CD4-positive, CD25-positive, alpha-beta regulatory T cell (primary cell): ENCODE measurements around the gene PLCH1. TPM values are rescaled to one million over a fixed set of nuclear protein-coding genes. Genes with fewer than 3 reads are reported as not detected.

Experiments used
- ATAC-seq, 2 donors: fragments of 150-1000 bp; cut with Tn5 transposase; one replicate each; pipeline ENCODE4 v1.10.0; 2021; ENCODE audit warnings: low read depth in 2 of 2, moderate number of reproducible peaks in 2 of 2, moderate library complexity in 1 of 2
- DNase-seq, 3 donors: peaks; one replicate each; pipeline versions ENCODE4 v3.0.0 to v3.0.0-alpha.2; 2012 to 2022; ENCODE audit warnings: mixed read lengths in 1 of 3
- H3K27ac ChIP-seq: one replicate; pipeline ENCODE4 v1.7.0; 2013; ENCODE audit warnings: mild to moderate bottlenecking, low read length; ENCODE audit not compliant: insufficient read depth, poor library complexity, severe bottlenecking
- H3K27me3 ChIP-seq: one replicate; pipeline ENCODE4 v1.7.0; 2013; ENCODE audit warnings: low read length; ENCODE audit not compliant: control insufficient read depth, insufficient read depth
- H3K36me3 ChIP-seq: one replicate; pipeline ENCODE4 v1.7.0; 2013; ENCODE audit warnings: mild to moderate bottlenecking, low read length, moderate library complexity; ENCODE audit not compliant: control insufficient read depth, insufficient read depth
- H3K4me1 ChIP-seq: 2 replicates; pipeline ENCODE4 v1.7.0; 2013; ENCODE audit warnings: mild to moderate bottlenecking, low read length; ENCODE audit not compliant: insufficient read depth, control insufficient read depth, poor library complexity, severe bottlenecking
- H3K4me3 ChIP-seq: one replicate; pipeline ENCODE4 v1.7.0; 2013; ENCODE audit warnings: low read depth, mild to moderate bottlenecking, low read length, moderate library complexity
- H3K9me3 ChIP-seq, 2 experiments: 1 replicate in 1 of 2; 2 replicates in 1 of 2; pipeline ENCODE4 v1.7.0; 2013; ENCODE audit warnings: low read length in 2 of 2, mild to moderate bottlenecking in 1 of 2, moderate library complexity in 1 of 2; ENCODE audit not compliant: control insufficient read depth in 2 of 2
- H3K27ac Mint-ChIP-seq, 3 donors: one replicate each; pipeline ENCODE4 v1.8.0; 2020 to 2022; ENCODE audit warnings: mild to moderate bottlenecking in 3 of 3, mixed read lengths in 3 of 3, moderate library complexity in 2 of 3
- H3K27me3 Mint-ChIP-seq: one replicate; pipeline ENCODE4 v1.8.0; 2022; ENCODE audit warnings: mild to moderate bottlenecking, mixed read lengths
- H3K36me3 Mint-ChIP-seq: one replicate; pipeline ENCODE4 v1.8.0; 2020; ENCODE audit warnings: mixed read lengths
- H3K4me1 Mint-ChIP-seq, 4 donors: one replicate each; pipeline ENCODE4 v1.8.0; 2020 to 2022; ENCODE audit warnings: mixed read lengths in 4 of 4, mild to moderate bottlenecking in 1 of 4
- H3K4me3 Mint-ChIP-seq, 4 donors: one replicate each; pipeline ENCODE4 v1.8.0; 2020 to 2022; ENCODE audit warnings: mild to moderate bottlenecking in 4 of 4, mixed read lengths in 4 of 4, moderate library complexity in 3 of 4
- H3K9me3 Mint-ChIP-seq, 7 donors: one replicate each; pipeline ENCODE4 v1.8.0; 2020 to 2022; ENCODE audit warnings: mixed read lengths in 7 of 7, mild to moderate bottlenecking in 3 of 7, moderate library complexity in 2 of 7
- polyA plus RNA-seq, 4 donors: library from polyadenylated mRNA; unstranded; fragments of 300-500 nt; fragmentation: Illumina TruSeq; gene quantifications; one replicate each; pipeline ENCODE4 v1.2.3, GENCODE V29; 2021
- total RNA-seq: library from RNA; stranded (reverse); gene quantifications from one replicate; pipeline ENCODE4 v1.2.3, GENCODE V29; 2022

PLCH1 gene
- total and polyA plus RNA-seq, 5 donors from 2014 or later = 0.05 to 0.12 TPM; not detected in 3

DNA sequence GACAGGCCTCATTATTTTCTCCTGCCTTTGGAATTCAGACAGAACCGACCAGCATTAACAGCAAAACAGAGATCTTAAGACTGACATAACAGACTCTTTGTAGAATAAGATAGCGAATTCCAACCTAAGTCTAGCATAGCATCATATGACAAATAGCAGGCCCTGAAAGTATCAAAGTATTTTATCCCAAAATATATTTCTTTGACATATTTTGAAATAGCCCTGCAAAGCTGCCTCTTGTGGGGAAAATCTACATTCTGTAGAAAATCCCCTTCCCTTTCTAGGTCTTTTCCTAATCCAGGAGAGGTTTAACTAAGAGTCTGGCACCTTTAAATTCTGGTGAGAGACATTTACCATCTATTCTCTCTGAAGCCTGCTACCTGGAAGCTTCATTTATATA lies 417.0 kb downstream of the PLCH1 start:
- H3K4me3 ChIP-seq = no peak overlapping the region
- Mint-ChIP-seq H3K36me3 (no peaks in the 10 kb centered on the region), H3K4me3 (no peak overlapping the region), H3K4me1 (no peaks in the 10 kb centered on the region), H3K27ac (no peak overlapping the region), H3K27me3 (no peaks in the 10 kb centered on the region), H3K9me3 (no peaks in the 10 kb centered on the region)
- H3K4me1 ChIP-seq = no peaks in the 10 kb centered on the region
- DNase-seq (no peak), ATAC-seq (no peak)
- H3K27ac ChIP-seq = no peak overlapping the region
- H3K9me3 ChIP-seq = no peaks in the 10 kb centered on the region
- H3K27me3 ChIP-seq = no peaks in the 10 kb centered on the region
- H3K36me3 ChIP-seq = no peaks in the 10 kb centered on the region

DNA sequence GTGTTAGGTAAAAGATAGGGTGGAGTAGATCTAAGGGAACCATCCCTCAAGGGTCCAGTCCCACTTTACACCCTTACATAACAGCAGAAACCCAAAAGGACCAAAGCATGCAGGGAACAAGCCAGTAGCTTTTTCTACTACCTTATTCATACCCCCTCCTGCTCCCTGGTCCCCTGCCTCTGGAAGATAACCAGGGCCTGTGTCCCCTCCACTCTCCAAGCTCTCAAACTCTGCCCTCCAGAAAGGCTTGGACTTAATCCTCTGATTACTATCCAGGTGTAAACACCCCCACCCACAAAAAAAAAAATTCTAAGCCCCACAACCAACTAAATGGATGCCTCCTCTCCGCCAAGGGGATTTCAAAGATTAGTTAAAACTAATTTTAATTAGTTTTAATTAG lies 417.4 kb downstream of the PLCH1 start:
- DNase-seq = no peak
- ATAC-seq = no peak
- Mint-ChIP-seq H3K4me1 (no peaks in the 10 kb centered on the region), H3K9me3 (no peaks in the 10 kb centered on the region), H3K27me3 (no peaks in the 10 kb centered on the region), H3K4me3 (no peak overlapping the region), H3K27ac (no peak overlapping the region), H3K36me3 (no peaks in the 10 kb centered on the region)
- Histone ChIP-seq H3K4me1 (no peaks in the 10 kb centered on the region), H3K4me3 (no peak overlapping the region), H3K36me3 (no peaks in the 10 kb centered on the region), H3K9me3 (no peaks in the 10 kb centered on the region), H3K27me3 (no peaks in the 10 kb centered on the region), H3K27ac (no peak overlapping the region)

DNA sequence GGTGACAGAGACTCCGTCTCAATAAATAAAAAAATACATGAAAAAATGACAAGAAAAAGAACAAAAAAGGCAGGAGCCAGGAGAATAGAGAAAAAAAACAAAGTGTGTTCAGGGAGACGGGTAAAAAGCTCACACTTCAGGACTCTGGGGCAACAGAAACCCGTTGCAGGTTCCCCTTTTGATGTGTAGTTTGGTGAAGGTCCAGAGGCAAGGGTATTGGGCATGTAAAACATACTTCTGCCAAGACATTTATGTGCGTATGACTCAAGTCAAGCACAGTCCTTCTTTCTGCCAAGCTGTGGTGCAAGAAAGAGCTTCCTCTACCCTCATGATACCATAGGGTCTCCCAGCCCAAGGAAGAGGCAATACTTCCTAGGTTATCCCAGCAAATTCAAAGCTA lies 418.0 kb downstream of the PLCH1 start:
- H3K27ac ChIP-seq = no peak overlapping the region
- Mint-ChIP-seq H3K36me3 (no peaks in the 10 kb centered on the region), H3K4me1 (no peaks in the 10 kb centered on the region), H3K4me3 (no peak overlapping the region), H3K27me3 (no peaks in the 10 kb centered on the region), H3K27ac (no peak overlapping the region), H3K9me3 (no peaks in the 10 kb centered on the region)
- ATAC-seq = no peak
- no peaks in the 10 kb centered on the region for H3K27me3 ChIP-seq
- no peaks in the 10 kb centered on the region for H3K9me3 ChIP-seq
- H3K4me1 ChIP-seq = no peaks in the 10 kb centered on the region
- no peak overlapping the region for H3K4me3 ChIP-seq
- no peak for DNase-seq
- no peaks in the 10 kb centered on the region for H3K36me3 ChIP-seq

DNA sequence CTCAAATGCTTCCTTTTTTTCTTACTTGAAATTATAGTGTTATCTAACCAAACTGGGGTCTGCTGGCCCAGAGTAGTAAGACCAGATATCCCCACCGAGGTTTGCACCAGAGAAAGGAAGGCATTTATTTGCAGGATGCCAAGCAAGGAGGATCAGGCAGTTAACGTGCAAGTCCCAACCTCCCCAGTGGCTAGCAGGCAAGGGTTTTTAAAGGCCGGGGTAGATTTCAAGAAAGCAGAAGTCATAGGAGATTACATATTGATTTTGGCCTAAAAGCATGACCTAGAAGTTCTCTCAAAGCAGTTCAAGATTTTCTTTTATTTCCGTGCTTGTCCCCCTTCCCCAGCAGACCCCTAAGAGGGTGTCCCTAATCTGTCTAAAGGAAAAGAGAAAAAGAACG lies 418.6 kb downstream of the PLCH1 start:
- Mint-ChIP-seq H3K27me3 (no peaks in the 10 kb centered on the region), H3K27ac (no peak overlapping the region), H3K4me3 (no peak overlapping the region), H3K4me1 (no peaks in the 10 kb centered on the region), H3K36me3 (no peaks in the 10 kb centered on the region), H3K9me3 (no peaks in the 10 kb centered on the region)
- Histone ChIP-seq H3K36me3 (no peaks in the 10 kb centered on the region), H3K4me1 (no peaks in the 10 kb centered on the region), H3K27me3 (no peaks in the 10 kb centered on the region), H3K9me3 (no peaks in the 10 kb centered on the region), H3K27ac (no peak overlapping the region), H3K4me3 (no peak overlapping the region)
- DNase-seq (no peak), ATAC-seq (no peak)

Other genes starting within 250 kb of the PLCH1 start
- 0.74 TPM for gene C3orf33, start 61.2 kb upstream of the PLCH1 start, total RNA-seq
- gene C3orf33, start 61.2 kb upstream of the PLCH1 start, polyA plus RNA-seq = 1 to 10 TPM; 3.0 to 5.0 (median 3.3) TPM
- 18.3 TPM for gene SLC33A1, start 109.4 kb upstream of the PLCH1 start, total RNA-seq
- gene SLC33A1, start 109.4 kb upstream of the PLCH1 start, polyA plus RNA-seq = 10 to 100 TPM; 16.6 to 20.0 (median 17.8) TPM
- gene GMPS, start 125.6 kb upstream of the PLCH1 start, total RNA-seq = 40.9 TPM
- gene GMPS, start 125.6 kb upstream of the PLCH1 start, polyA plus RNA-seq = 10 to 100 TPM; 61.3 to 82.7 (median 66.2) TPM